Measurements from ENCODE around the gene VSTM4.

DNA sequence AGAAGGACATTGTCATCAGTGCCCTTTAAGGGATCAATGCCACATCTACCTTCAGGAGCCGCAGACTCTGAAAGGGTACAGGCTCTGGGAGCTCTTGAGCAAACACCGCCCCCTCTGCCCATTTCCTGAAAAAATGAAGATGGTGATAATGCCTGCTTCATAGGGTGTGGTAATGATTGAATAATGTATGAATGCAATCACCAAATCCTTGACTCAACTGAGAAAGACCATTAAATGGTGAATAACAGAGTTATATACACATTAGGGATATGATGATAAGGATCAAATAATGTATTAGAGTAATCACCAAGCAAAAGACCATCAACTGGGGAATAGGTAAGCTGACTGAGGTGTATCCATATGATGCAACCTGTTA is 17.0 kb upstream of the VSTM4 start:
- TF ChIP-seq CTCF (IDR thresholded peaks at IDR 0.05), result no peak
- TF ChIP-seq POLR2A (IDR thresholded peaks at IDR 0.05), result no peak

All from heart left ventricle (tissue), 13 donors.